ENCODE measurements around the gene MRAS. TPM values are rescaled to one million over a fixed set of nuclear protein-coding genes. Genes with fewer than 3 reads are reported as not detected.

The MRAS gene
- polyA plus RNA-seq, 1 donor from 2014 or later, result 52.8 TPM

- Histone ChIP-seq H3K27me3 (ENCODE audit: insufficient read depth, low read depth, low read length) (no peaks in the 10 kb centered on the region), H3K4me3 (ENCODE audit: low read length) (no peak overlapping the region), H3F3A (ENCODE audit: insufficient read depth, low read length, poor library complexity, severe bottlenecking) (no peaks in the 10 kb centered on the region), H3K27ac (ENCODE audit: low read length) (no peak overlapping the region), H3K36me3 (ENCODE audit: insufficient read depth, low read length) (no peaks in the 10 kb centered on the region), H3K9ac (ENCODE audit: low read length) (no peak overlapping the region), H3K79me2 (replicated peaks; ENCODE audit: insufficient read depth, low read length) (no peaks in the 10 kb centered on the region), H3K4me2 (ENCODE audit: low read length) (no peak overlapping the region), H3K9me2 (ENCODE audit: insufficient read depth, low read length) (no peaks in the 10 kb centered on the region), H4K20me1 (ENCODE audit: insufficient read depth) (no peaks in the 10 kb centered on the region), H2AFZ (ENCODE audit: low read depth, low read length) (no peak overlapping the region), H3K9me3 (ENCODE audit: low read length) (no peaks in the 10 kb centered on the region)
- TF ChIP-seq MXI1 (conservative IDR thresholded peaks at IDR 0.05; ENCODE audit: poor library complexity, severe bottlenecking) (no peak), EZH2 (IDR thresholded peaks at IDR 0.05; ENCODE audit: borderline replicate concordance, insufficient read depth, low read length, poor library complexity, severe bottlenecking) (no peak), REST (IDR thresholded peaks at IDR 0.05; ENCODE audit: borderline replicate concordance) (no peak), SMC3 (conservative IDR thresholded peaks at IDR 0.05; ENCODE audit: poor library complexity) (no peak), POLR2AphosphoS5 (IDR thresholded peaks at IDR 0.05) (no peak), RAD21 (conservative IDR thresholded peaks at IDR 0.05) (no peak), TAF1 (IDR thresholded peaks at IDR 0.05; ENCODE audit: low read depth) (no peak), EP300 (conservative IDR thresholded peaks at IDR 0.05; ENCODE audit: poor library complexity, severe bottlenecking) (no peak)
- TF ChIP-seq, protein P1, sequence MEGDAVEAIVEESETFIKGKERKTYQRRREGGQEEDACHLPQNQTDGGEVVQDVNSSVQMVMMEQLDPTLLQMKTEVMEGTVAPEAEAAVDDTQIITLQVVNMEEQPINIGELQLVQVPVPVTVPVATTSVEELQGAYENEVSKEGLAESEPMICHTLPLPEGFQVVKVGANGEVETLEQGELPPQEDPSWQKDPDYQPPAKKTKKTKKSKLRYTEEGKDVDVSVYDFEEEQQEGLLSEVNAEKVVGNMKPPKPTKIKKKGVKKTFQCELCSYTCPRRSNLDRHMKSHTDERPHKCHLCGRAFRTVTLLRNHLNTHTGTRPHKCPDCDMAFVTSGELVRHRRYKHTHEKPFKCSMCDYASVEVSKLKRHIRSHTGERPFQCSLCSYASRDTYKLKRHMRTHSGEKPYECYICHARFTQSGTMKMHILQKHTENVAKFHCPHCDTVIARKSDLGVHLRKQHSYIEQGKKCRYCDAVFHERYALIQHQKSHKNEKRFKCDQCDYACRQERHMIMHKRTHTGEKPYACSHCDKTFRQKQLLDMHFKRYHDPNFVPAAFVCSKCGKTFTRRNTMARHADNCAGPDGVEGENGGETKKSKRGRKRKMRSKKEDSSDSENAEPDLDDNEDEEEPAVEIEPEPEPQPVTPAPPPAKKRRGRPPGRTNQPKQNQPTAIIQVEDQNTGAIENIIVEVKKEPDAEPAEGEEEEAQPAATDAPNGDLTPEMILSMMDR (IDR thresholded peaks at IDR 0.05; ENCODE audit: poor library complexity, severe bottlenecking), result no peak
These were observed 3.7 kb downstream of the MRAS start for GRCh38 chr3:138351916-138352550.

DNA sequence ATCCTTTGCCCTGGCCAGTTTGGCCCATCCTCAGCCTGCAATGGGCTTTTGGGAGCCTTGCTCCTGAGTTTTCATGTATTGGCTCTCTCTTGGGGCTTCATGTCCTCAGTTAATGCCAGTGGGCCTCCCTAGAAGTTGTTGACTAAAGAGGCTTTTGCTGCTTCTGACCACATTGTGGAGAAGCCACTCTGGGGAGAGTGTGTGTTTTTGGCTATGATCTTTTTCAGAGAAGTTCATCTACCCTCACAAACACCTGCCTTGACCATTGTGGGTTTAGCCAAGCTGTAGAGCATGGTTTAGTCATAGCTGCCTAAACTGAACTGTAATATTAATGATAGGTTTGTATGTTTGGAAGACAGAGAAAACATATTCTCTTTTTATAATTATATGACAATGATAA lies 6.0 kb downstream of the MRAS start:
- Histone ChIP-seq H3K79me2 (replicated peaks; ENCODE audit: insufficient read depth, low read length) (no peaks in the 10 kb centered on the region), H4K20me1 (ENCODE audit: insufficient read depth) (no peaks in the 10 kb centered on the region), H3K27me3 (ENCODE audit: insufficient read depth, low read depth, low read length) (no peaks in the 10 kb centered on the region), H3K9me3 (ENCODE audit: low read length) (no peaks in the 10 kb centered on the region), H2AFZ (ENCODE audit: low read depth, low read length) (no peak overlapping the region), H3K4me3 (ENCODE audit: low read length) (no peak overlapping the region), H3K4me2 (ENCODE audit: low read length) (no peak overlapping the region), H3K9me2 (ENCODE audit: insufficient read depth, low read length) (no peaks in the 10 kb centered on the region), H3K36me3 (ENCODE audit: insufficient read depth, low read length) (no peaks in the 10 kb centered on the region), H3K27ac (ENCODE audit: low read length) (no peak overlapping the region), H3K9ac (ENCODE audit: low read length) (no peak overlapping the region), H3F3A (ENCODE audit: insufficient read depth, low read length, poor library complexity, severe bottlenecking) (no peaks in the 10 kb centered on the region)
- no peak for TF ChIP-seq RAD21 (conservative IDR thresholded peaks at IDR 0.05)
- no peak for TF ChIP-seq TAF1 (IDR thresholded peaks at IDR 0.05; ENCODE audit: low read depth)
- no peak for TF ChIP-seq REST (IDR thresholded peaks at IDR 0.05; ENCODE audit: borderline replicate concordance)
- TF ChIP-seq, protein P1 (IDR thresholded peaks at IDR 0.05; ENCODE audit: poor library complexity, severe bottlenecking), result no peak
- no peak for TF ChIP-seq MXI1 (conservative IDR thresholded peaks at IDR 0.05; ENCODE audit: poor library complexity, severe bottlenecking)
- TF ChIP-seq EP300 (conservative IDR thresholded peaks at IDR 0.05; ENCODE audit: poor library complexity, severe bottlenecking), result no peak
